Activated CD4-positive, alpha-beta T cell treated with anti-CD3 and anti-CD28 coated beads for 24 hours (primary cell): ENCODE results near the gene CUX1.
"Not testable (repeated sequence)": the region's sequence is repeated elsewhere in the genome, so short reads cannot be mapped to it uniquely, and the experiment has no call there.

Experiments
- DNase-seq, 2 donors: peaks; one replicate each; pipeline ENCODE4 v3.0.0-alpha.2; 2020; ENCODE audit warnings: low read depth in 2 of 2

The CUX1 gene

GRCh38 chr7:102306916-102307677 is 489.7 kb downstream of the CUX1 start:
- DNase-seq = no peak

GRCh38 chr7:102310414-102310815 is 493.0 kb downstream of the CUX1 start:
- no peak for DNase-seq

GRCh38 chr7:102312317-102312716 is 494.9 kb downstream of the CUX1 start:
- no peak for DNase-seq

DNA sequence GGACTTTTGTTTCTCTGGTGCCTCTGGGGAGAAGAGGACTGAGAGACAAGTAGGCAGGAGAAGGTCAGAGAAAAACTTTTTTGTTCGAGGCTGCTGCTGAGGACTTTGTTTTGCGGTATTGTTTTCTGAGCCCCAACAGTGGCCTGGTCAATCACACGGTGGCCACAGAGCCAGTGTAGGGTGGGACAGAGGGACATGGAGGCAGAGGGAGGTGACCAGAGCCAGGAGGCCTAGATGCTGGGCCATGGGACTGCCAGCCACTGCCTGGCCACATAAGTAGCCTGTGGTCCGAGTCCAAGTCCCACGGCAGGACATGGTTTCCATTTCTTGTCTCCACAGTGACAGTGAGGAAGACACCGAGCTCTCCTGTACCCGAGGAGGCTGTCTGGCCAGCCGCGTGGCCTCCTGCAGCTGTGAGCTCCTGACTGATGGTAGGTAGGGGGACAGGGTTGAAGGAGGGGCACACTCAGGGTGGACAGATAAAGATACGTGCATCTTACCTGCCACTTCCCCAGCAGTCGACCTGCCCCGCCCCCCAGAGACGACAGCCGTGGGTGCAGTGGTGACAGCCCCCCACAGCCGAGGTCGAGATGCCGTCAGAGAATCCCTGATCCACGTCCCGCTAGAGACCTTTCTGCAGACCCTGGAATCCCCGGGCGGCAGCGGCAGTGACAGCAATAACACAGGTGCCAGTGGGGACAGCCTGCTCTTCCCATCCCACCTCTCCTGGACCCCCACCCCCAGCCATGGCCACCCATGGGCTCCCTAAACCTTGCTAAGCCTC is 496.8 kb downstream of the CUX1 start:
- no peak for DNase-seq

- no peak for DNase-seq
These were observed 500.0 kb downstream of the CUX1 start for GRCh38 chr7:102317231-102318059.

DNA sequence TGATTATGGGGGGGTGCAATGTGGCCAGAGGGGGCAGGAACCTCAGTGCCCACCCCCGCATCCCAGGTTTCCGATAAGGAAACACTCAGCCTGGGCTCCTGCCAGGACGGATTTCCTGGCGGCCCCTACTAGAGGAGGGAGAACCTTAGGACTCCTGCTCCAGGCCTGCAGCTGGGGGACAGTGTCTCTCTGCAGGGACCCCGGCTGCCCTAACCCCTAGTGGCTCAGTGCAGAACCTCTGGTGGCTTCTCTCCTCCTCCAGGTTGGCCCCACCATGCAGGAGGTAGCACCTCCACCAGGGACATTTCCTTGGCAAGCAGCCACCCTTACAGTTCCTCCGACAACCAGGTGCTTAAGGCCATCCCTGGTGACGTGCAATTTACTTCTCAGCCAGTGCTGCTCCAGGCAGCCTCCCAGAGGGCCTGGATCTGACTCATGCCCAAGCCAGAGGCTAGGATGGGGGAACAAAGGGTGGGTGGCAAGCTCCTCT is 501.1 kb downstream of the CUX1 start:
- DNase-seq = no peak

GRCh38 chr7:102319671-102320070 is 502.2 kb downstream of the CUX1 start:
- DNase-seq = no peak

DNA sequence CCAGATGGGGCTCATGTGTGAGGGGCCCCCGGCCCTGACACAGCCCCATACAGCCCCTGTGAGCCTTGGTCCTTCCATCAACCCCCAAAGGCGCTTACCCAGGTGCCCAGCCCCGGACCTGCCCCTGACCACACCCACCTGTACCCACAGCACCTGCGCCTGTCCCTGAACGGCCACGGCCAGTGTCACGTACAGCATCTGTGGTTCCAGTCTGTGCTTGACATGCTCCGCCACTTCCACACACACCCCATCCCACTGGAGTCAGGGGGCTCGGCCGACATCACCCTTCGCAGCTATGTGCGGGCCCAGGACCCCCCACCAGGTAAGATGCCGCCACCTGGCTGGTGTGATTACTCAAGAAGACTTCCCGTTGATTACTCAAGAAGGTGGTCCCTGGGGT is 502.8 kb downstream of the CUX1 start:
- DNase-seq = no peak

DNA sequence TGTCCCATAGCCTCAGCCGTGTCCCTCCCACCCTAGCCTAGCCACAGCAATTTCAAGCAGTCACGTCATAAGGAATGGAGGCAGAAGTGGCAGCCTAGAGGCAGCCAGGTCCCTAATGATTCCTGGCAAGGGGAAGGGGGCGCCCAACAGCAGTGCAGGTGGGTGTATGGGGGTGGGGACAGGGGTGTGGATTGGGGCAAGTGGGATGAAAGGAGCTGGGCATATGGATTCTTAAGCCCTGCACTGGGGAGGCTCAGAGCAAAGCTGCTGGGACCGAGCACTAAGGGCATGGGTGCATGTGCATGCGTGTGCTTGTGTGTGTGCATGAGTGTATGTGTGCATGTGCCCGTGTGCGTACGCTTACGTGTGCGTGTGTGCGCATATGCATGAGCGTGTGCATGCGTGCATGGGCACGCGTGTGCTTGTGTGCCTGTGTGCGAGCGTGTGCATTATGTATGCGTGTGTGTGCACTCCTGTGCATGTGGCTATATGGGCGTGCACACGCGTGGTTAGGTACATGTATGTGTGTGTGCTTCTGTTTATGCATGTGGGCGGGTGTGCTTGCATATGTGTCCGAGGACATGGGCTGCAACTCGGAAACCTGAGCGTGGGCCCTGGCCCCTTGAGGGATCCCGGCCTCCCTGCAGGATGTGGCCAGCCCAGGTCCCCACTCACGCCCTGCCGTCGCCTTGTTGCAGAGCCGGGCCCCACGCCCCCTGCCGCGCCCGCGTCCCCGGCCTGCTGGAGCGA is 503.4 kb downstream of the CUX1 start:
- no peak for DNase-seq

GRCh38 chr7:102321351-102322201 is 504.1 kb downstream of the CUX1 start:
- no peak for DNase-seq

GRCh38 chr7:102322202-102322715 is 504.8 kb downstream of the CUX1 start:
- no peak for DNase-seq

GRCh38 chr7:102323914-102324195 is 506.4 kb downstream of the CUX1 start:
- DNase-seq = no peak

DNA sequence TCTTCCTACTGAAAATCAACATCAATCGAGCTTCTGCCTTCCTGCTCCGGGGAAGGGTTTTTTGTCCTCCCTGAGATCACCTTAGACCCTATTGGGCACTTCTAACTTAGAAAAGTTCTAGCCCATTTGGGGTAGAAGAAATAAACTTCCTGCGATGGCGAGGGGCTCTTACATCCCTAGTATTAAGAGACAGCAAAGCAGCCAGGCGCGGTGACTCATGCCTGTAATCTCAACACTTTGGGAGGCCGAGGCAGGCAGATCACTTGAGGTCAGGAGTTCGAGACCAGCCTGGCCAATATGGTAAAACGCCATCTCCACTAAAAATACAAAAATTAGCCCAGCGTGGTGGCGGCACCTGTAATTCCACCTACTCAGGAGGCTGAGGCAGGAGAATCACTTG is 507.7 kb downstream of the CUX1 start:
- not testable (repeated sequence) for DNase-seq

GRCh38 chr7:102326157-102326889 is 508.9 kb downstream of the CUX1 start:
- DNase-seq = no peak

GRCh38 chr7:102327183-102327582 is 509.8 kb downstream of the CUX1 start:
- not testable (repeated sequence) for DNase-seq

- DNase-seq = not testable (repeated sequence)
These were observed 511.4 kb downstream of the CUX1 start for GRCh38 chr7:102328863-102329262.

DNA sequence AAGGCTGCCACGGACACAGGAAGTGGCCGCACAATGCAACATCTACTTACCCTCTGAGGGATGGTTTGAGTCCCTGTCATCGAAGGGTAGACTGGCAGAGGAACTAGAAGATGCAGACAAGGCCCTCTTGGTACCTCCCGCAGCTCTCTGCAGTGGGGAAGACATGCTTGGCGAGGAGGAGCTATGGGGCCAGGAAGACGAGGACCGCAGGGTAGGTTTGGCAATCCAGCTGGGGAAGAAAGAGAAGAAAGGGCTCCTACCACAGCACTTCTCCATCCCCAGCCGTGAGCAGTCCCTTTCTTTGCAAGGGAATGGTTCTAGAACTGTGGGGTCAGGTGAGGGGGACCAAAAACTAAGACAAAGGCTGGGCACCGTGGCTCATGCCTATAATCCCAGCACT is 511.9 kb downstream of the CUX1 start:
- not testable (repeated sequence) for DNase-seq

- not testable (repeated sequence) for DNase-seq
These were observed 513.4 kb downstream of the CUX1 start for GRCh38 chr7:102330666-102331460.
